Spleen (tissue), 7 donors: ENCODE data around the gene POU2AF2.

Experiments
- POLR2A ChIP-seq, 3 donors: fragments of 450-650 bp; IDR thresholded peaks; one replicate each; pipeline ENCODE4 v1.5.1; 2017; ENCODE audit warnings: antibody characterized with exemption in 3 of 3, mild to moderate bottlenecking in 1 of 3
- TF ChIP-seq, protein P1 (sequence below), 11 experiments: fragments of 200-600 bp in 7 of 11; fragments of 450-650 bp in 4 of 11; sonication (generic) in 4 of 11; IDR thresholded peaks in 8 of 11; conservative IDR thresholded peaks in 3 of 11; 1 replicate in 7 of 11; 2 replicates in 4 of 11; pipeline versions ENCODE4 v1.4.0 to v1.8.0; 2016 to 2021; ENCODE audit warnings: antibody characterized with exemption in 11 of 11, inconsistent platforms in 4 of 11, mild to moderate bottlenecking in 1 of 11
- donor health status: DM: no; HTN: no; CAD: no; lungs with moderate emphysema.
- donor health status: DM: no; HTN: no; CAD: no.
- donor health status: DM: no; HTN: no; CAD: no.

DNA sequence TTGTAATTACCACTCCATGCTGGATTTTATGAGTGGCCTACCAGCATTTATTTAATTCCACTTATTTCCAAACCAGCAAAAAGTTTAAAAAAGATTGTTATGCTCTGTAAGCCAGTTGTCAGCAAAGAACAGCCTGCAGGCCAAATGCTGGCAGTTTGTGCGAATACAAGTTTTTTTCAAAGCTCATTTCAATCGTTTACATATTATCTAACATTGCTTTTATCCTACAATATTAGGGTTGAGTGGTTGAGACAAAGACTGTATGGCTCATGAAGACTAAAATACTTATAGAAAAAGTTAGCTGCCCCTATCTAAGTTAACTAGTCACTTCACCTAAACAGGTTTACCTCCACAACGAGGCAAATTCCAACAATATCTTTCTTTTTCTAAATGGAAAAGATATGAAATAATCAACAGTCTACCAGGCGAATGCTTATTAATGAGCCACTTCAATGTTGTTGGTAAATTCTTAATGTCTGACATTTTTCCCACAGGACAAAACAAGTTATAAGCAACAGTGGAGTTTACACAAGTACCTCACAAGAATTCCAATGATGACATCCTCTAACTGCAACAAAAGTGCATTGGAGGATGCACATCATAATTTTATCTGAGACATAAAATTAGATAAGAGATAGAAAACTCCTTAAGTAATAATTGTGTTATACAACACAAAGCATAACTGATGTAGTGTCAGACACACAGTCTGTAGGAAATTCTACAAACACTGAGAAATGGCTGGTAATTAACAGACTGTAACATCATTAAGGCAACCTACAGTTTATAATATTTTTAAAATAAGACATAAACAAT, 35.8 kb upstream of the POU2AF2 start:
- no peak for TF ChIP-seq POLR2A (IDR thresholded peaks at IDR 0.05)
- TF ChIP-seq, protein P1, sequence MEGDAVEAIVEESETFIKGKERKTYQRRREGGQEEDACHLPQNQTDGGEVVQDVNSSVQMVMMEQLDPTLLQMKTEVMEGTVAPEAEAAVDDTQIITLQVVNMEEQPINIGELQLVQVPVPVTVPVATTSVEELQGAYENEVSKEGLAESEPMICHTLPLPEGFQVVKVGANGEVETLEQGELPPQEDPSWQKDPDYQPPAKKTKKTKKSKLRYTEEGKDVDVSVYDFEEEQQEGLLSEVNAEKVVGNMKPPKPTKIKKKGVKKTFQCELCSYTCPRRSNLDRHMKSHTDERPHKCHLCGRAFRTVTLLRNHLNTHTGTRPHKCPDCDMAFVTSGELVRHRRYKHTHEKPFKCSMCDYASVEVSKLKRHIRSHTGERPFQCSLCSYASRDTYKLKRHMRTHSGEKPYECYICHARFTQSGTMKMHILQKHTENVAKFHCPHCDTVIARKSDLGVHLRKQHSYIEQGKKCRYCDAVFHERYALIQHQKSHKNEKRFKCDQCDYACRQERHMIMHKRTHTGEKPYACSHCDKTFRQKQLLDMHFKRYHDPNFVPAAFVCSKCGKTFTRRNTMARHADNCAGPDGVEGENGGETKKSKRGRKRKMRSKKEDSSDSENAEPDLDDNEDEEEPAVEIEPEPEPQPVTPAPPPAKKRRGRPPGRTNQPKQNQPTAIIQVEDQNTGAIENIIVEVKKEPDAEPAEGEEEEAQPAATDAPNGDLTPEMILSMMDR (IDR thresholded peaks at IDR 0.05 in 8 of 11, conservative IDR thresholded peaks at IDR 0.05 in 3 of 11): no peak
